ENCODE results near the gene RPS14.

RPS14 gene

GRCh38 chr5:150412319-150413175 lies 37.0 kb downstream of the RPS14 start, which contains the start of gene CD74:
TSS of gene CD74 (minus strand) at chr5:150412910. CDS start at chr5:150412749, 161 bp downstream.
- DNase-seq (ENCODE audit: low read depth): no peak

- no peak for DNase-seq (ENCODE audit: low read depth)
Measured at GRCh38 chr5:150411245-150411979, 38.1 kb downstream of the RPS14 start.

GRCh38 chr5:150410524-150411244 lies 38.9 kb downstream of the RPS14 start:
- peak; percentile 31 for DNase-seq (ENCODE audit: low read depth)

GRCh38 chr5:150409638-150410523 lies 39.7 kb downstream of the RPS14 start:
- peak; percentile 64 for DNase-seq (ENCODE audit: low read depth)

GRCh38 chr5:150408231-150408943 lies 41.2 kb downstream of the RPS14 start:
- no peak for DNase-seq (ENCODE audit: low read depth)

- DNase-seq (ENCODE audit: low read depth): no peak
Measured at GRCh38 chr5:150407096-150407720, 42.3 kb downstream of the RPS14 start.

DNA sequence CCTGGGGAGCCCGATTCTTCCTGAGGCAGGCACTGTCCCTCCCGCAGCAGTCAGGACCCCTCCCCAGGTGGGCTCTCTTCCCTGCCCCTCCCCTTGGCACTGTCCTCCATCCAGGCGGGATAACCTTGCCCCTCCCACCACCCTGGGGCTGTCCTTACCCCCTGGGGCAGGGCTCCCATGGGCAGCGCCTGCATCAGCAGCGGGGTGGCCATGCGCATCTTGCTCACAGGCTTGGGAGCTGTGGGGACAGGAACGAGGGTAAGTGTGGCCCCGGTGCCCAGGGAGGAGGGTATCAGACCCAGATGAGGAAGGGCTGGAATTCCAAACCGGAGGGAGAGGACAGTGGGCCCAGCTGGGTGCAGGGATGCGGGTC lies 42.8 kb downstream of the RPS14 start:
- no peak for DNase-seq (ENCODE audit: low read depth)

- no peak for DNase-seq (ENCODE audit: low read depth)
Measured at GRCh38 chr5:150406103-150406722, 43.3 kb downstream of the RPS14 start.

- DNase-seq (ENCODE audit: low read depth): no peak
Measured at GRCh38 chr5:150404941-150405816, 44.4 kb downstream of the RPS14 start.

GRCh38 chr5:150404535-150404934 lies 45.0 kb downstream of the RPS14 start:
- no peak for DNase-seq (ENCODE audit: low read depth)

- DNase-seq (ENCODE audit: low read depth): no peak
Measured at GRCh38 chr5:150404121-150404520, 45.4 kb downstream of the RPS14 start.

- no peak for DNase-seq (ENCODE audit: low read depth)
Measured at GRCh38 chr5:150402901-150403342, 46.6 kb downstream of the RPS14 start.

- DNase-seq (ENCODE audit: low read depth): no peak
Measured at GRCh38 chr5:150402229-150402773, 47.2 kb downstream of the RPS14 start.

DNA sequence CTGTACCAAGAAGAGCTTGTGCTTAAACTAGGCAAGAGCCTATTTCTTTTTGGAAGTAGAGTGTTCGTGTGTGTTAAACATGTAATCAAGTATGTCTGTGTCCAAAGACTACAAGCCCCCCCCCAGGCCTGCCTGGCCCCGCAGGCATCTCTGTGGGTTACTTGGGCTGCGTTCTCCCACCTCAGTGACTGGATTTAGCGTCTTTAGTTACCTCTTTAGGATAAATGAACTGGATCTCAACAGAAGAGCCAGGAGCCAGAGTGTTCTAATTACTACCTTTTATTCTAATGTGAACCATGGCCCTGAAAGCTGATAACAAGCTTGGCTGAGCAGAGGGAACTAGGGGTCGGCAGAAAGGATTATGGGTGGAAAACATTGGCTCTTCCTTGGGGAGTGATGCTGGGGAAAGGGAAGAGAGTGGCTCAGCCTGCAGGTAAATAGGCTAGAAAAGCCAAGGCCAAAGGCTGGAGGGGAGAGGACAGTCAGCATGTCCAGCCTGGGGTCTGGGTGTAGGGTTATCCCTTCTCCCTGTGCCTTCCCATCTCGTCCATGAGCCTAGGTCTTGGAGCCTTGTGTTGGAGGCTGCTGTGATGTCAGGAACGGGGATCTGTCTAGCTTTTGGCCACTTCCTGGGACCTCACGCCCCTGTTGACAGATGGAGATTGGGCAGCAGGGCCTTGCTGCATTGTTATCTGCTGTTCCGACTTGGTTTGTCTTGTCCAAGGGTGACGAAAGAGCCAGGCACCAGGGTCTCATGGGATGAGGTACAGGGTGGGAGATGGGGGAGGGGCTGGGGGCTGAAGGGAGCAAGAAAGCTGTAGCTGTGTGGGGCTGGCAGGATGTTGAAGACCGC lies 47.9 kb downstream of the RPS14 start:
- DNase-seq (ENCODE audit: low read depth): no peak

DNA sequence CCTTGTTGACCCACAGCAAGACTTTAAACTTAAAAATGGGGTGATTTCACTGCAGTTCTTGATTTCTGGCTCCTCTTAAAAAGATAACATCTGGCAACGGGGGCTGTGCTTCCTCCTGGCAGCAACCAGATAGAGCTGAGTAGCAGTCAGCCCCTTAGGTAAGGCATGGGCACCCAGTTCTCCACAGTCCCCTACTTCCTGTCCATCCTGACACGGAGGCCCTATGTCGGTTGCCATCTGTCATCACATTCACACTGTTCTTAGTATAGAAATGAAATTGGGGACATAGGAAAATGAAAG lies 48.5 kb downstream of the RPS14 start:
- DNase-seq (ENCODE audit: low read depth): no peak

DNA sequence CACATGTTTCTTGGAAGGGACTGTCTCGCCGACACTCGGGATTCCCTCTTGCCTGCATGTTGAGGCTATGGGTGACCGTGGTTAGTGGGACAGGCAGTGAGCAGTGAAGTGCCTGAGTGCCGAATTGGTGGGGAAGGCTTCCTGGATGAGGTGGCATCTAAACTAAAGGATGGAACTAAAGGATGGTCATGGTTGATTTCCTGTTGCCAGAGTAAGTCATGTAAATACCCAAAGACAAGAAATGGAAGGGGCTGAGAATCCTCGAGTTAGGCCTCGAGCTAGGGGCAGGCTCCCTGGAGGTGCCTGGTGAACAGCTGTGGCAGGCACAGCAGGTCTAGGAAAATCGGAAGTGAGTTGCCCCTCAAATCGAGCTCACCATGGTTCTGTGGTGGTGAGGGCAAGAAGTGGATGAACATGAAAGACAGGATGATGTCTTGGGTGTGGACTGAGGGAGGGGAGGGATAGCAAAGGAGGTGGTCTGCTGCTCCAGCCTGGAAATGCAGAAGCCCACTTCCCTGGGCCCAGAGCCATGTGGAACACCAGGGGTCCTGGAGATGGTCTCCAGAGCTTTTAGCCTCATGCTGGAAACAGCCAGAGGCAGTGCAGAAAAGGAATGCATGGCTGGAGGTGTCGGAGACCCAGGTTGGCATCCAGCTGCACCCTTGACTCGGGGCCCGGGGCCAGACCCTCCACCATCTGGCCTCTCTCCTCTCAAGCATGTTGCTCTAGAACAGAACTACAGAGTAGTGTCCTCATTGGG lies 49.0 kb downstream of the RPS14 start:
- no peak for DNase-seq (ENCODE audit: low read depth)
